Activated B cell treated with CpG ODN at 0.5 μM for 24 hours (primary cell): ENCODE measurements around the gene LCE7A. TPM values are rescaled to one million over a fixed set of nuclear protein-coding genes. Genes with fewer than 3 reads are reported as not detected.

Experiments used
- ATAC-seq: fragments of 200-7000 bp; cut with Tn5 transposase; one replicate; pipeline ENCODE4 v1.10.0; 2021; ENCODE audit warnings: low read depth, mild to moderate bottlenecking, moderate library complexity
- CTCF ChIA-PET: fragments of 350-600 bp; sonication (Branson Sonifier 250); formaldehyde crosslinking; loops from one replicate; lab custom pipeline; 2021; ENCODE audit warnings: antibody characterized with exemption; lab: Charles Lee
- POLR2A ChIA-PET: fragments of 350-600 bp; sonication (Branson Sonifier 250); formaldehyde crosslinking; loops from one replicate; lab custom pipeline; 2021; ENCODE audit warnings: antibody characterized with exemption; lab: Charles Lee
- DNase-seq: peaks from one replicate; pipeline ENCODE4 v3.0.0; 2022
- H3K27ac Mint-ChIP-seq: one replicate; pipeline ENCODE4 v1.8.0; 2020; ENCODE audit warnings: mixed read lengths
- H3K27me3 Mint-ChIP-seq: one replicate; pipeline ENCODE4 v1.8.0; 2021; ENCODE audit warnings: mixed read lengths
- H3K36me3 Mint-ChIP-seq: one replicate; pipeline ENCODE4 v1.8.0; 2021; ENCODE audit warnings: low read depth, mixed read lengths
- H3K4me1 Mint-ChIP-seq: one replicate; pipeline ENCODE4 v1.8.0; 2021; ENCODE audit warnings: mixed read lengths
- H3K4me3 Mint-ChIP-seq: one replicate; pipeline ENCODE4 v1.8.0; 2020; ENCODE audit warnings: mild to moderate bottlenecking, mixed read lengths
- H3K9me3 Mint-ChIP-seq: one replicate; pipeline ENCODE4 v1.8.0; 2020; ENCODE audit warnings: mixed read lengths
- intact Hi-C: fragments of 100-400 bp; cut with micrococcal nuclease; formaldehyde crosslinking; loops from one replicate; pipeline ENCODE4 v1.15.1; 2024
- total RNA-seq: library from RNA; stranded (reverse); gene quantifications from 2 replicates; pipeline ENCODE4 v1.2.3, GENCODE V29; 2022
- TF ChIP-seq, protein P1 (sequence below): fragments of 200-600 bp; IDR thresholded peaks from one replicate; pipeline ENCODE4 v1.8.0; 2022; ENCODE audit warnings: antibody characterized with exemption, mild to moderate bottlenecking

Gene LCE7A
- total RNA-seq, 1 donor from 2014 or later = not detected

DNA sequence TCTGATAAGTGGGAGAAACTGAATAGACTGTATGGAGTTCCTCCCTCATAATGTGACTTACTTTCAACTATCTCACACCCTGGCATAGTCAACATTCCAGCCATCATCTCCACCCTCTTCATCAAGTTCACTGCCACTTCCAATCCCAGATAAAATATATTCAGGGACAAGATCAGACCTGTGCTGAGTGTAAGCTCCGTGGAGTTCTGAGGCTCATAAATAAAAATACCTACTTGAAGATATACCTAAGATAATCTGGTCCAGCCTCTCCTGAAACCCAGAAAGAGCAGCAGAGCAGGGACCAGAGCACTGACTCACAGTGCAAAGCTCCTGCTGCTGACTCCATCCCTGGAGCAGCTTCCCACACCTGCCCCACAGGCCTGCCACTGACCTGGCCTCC, 1.7 kb upstream of the LCE7A start:
- no peak overlapping the region for H3K27ac Mint-ChIP-seq

DNA sequence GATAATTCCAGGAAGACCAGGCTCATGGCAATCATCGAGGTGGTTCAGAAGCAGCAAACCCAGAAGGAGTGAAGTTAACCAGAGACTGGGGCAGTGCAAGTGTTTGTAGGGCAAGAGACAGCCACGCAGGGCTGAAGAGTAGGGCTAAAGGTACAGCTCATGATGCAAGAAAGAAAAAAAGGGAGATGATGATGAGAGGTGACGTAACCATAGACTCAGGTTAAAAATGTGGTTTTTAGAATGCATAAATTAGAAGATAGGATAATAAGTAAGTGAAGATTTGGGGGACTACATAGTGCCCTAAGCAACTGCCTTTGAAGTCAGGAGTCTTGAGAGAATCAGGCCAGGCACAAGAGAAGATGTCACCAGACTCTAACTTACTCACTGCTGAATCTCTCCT, 333 bp downstream of the LCE7A start:
- intact Hi-C loops = no loop called here
- POLR2A ChIA-PET = no interaction called here
- no peak overlapping the region for H3K27ac Mint-ChIP-seq

More for the DNA sequence above, 1.7 kb upstream of the LCE7A start:
- no peaks in the 10 kb centered on the region for H3K9me3 Mint-ChIP-seq
- no peaks in the 10 kb centered on the region for H3K4me1 Mint-ChIP-seq
- CTCF ChIA-PET = no interaction called here
- intact Hi-C loops = no loop called here
- ATAC-seq = no peak
- H3K36me3 Mint-ChIP-seq = no peaks in the 10 kb centered on the region
- POLR2A ChIA-PET = no interaction called here
- no peak for DNase-seq
- no peak overlapping the region for H3K4me3 Mint-ChIP-seq
- TF ChIP-seq, protein P1, sequence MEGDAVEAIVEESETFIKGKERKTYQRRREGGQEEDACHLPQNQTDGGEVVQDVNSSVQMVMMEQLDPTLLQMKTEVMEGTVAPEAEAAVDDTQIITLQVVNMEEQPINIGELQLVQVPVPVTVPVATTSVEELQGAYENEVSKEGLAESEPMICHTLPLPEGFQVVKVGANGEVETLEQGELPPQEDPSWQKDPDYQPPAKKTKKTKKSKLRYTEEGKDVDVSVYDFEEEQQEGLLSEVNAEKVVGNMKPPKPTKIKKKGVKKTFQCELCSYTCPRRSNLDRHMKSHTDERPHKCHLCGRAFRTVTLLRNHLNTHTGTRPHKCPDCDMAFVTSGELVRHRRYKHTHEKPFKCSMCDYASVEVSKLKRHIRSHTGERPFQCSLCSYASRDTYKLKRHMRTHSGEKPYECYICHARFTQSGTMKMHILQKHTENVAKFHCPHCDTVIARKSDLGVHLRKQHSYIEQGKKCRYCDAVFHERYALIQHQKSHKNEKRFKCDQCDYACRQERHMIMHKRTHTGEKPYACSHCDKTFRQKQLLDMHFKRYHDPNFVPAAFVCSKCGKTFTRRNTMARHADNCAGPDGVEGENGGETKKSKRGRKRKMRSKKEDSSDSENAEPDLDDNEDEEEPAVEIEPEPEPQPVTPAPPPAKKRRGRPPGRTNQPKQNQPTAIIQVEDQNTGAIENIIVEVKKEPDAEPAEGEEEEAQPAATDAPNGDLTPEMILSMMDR = no peak
- H3K27me3 Mint-ChIP-seq = peaks cover 6% of the 10 kb centered on the region

DNA sequence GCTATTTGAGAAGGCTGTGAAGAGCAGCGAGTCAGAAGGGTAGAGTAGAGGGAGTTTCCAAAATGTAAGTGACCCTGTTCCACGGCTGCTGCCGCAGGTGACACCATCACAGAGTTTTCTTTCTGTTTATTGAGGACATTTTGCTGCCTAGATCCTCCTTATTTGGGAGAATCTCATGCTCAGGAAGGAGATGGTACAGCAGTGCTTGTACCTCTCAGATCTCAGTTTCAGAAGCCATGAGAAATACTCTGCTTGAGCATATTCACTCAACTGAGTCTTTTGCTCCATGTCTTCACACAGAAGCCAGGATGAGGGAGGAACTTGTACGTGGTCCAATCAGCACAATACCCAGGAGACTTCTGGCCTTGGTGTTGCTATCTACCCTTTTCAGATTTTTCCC, 1.6 kb downstream of the LCE7A start:
- CTCF ChIA-PET = no interaction called here
- Mint-ChIP-seq H3K27me3 (peaks cover 6% of the 10 kb centered on the region), H3K36me3 (no peaks in the 10 kb centered on the region), H3K9me3 (no peaks in the 10 kb centered on the region), H3K4me1 (no peaks in the 10 kb centered on the region), H3K4me3 (no peak overlapping the region), H3K27ac (no peak overlapping the region)
- POLR2A ChIA-PET = no interaction called here
- intact Hi-C loops = no loop called here
- ATAC-seq (no peak), DNase-seq (no peak)
- TF ChIP-seq, protein P1 = no peak

More for the DNA sequence above, 333 bp downstream of the LCE7A start:
- CTCF ChIA-PET = no interaction called here
- peaks cover 6% of the 10 kb centered on the region for H3K27me3 Mint-ChIP-seq
- H3K4me1 Mint-ChIP-seq = no peaks in the 10 kb centered on the region
- no peak for ATAC-seq
- H3K36me3 Mint-ChIP-seq = no peaks in the 10 kb centered on the region
- TF ChIP-seq, protein P1 = no peak
- no peak for DNase-seq
- no peaks in the 10 kb centered on the region for H3K9me3 Mint-ChIP-seq
- H3K4me3 Mint-ChIP-seq = no peak overlapping the region

DNA sequence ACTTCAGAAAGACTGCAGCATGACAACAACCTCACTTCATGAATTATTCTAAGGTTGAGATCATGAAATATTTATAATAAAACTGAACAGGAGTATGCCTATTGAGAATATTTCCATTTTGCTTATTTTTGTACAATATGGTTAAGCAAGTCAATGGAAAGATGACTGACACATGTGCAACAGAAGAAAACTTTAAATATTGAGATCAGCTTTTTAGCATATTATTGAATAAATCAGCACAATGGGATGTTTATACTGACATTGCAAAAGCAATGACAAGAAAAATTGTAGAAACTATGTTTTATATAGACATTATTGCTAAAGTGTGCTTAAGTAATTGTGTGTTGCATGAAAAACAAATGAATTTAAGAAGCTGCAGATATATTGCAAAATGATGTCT, 4.6 kb downstream of the LCE7A start:
- H3K27ac Mint-ChIP-seq = no peak overlapping the region
- ATAC-seq (no peak), DNase-seq (no peak)
- intact Hi-C loops = no loop called here
- H3K27me3 Mint-ChIP-seq = peaks cover 6% of the 10 kb centered on the region
- no peak overlapping the region for H3K4me3 Mint-ChIP-seq
- POLR2A ChIA-PET = no interaction called here
- CTCF ChIA-PET = no interaction called here
- no peaks in the 10 kb centered on the region for H3K9me3 Mint-ChIP-seq
- TF ChIP-seq, protein P1 = no peak
- H3K4me1 Mint-ChIP-seq = no peaks in the 10 kb centered on the region
- H3K36me3 Mint-ChIP-seq = no peaks in the 10 kb centered on the region

DNA sequence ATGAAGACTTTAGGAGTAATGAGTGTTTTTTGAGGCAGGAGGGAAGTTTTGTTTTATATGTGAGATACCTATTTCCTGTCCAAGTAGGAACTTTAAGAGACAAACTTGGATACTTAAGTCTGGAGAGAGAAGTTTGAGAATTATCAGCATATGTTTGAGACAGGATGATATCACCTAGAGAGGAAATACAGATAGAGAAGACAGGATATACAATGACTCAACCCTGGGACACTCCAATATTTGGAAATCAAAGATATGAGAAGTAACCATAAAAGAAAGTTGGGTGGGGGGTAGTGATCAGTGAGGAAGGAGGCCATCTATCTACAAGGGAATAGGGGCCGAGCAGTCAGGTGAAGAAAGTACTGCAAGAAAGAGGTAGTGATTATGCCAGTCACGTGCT, 6.5 kb downstream of the LCE7A start:
- CTCF ChIA-PET = no interaction called here
- POLR2A ChIA-PET = no interaction called here
- DNase-seq (no peak), ATAC-seq (no peak)
- H3K36me3 Mint-ChIP-seq = no peaks in the 10 kb centered on the region
- peaks cover 1% of the 10 kb centered on the region for H3K27me3 Mint-ChIP-seq
- TF ChIP-seq, protein P1 = no peak
- no peak overlapping the region for H3K27ac Mint-ChIP-seq
- no peak overlapping the region for H3K4me3 Mint-ChIP-seq
- H3K4me1 Mint-ChIP-seq = no peaks in the 10 kb centered on the region
- intact Hi-C loops = no loop called here
- H3K9me3 Mint-ChIP-seq = no peaks in the 10 kb centered on the region
